ENCODE measurements around the gene MON2. TPM values are rescaled to one million over a fixed set of nuclear protein-coding genes. Genes with fewer than 3 reads are reported as not detected.

Gene MON2
- total and polyA plus RNA-seq, 10 of the 15 experiments (the other 5 are each of a cell fraction or from before 2014, with no cell fraction given): 5.4 to 34.3 (median 23.4) TPM

- TF ChIP-seq RELB (IDR thresholded peaks at IDR 0.05; ENCODE audit: low read depth): peak; percentile 92
- TF ChIP-seq RAD21 (IDR thresholded peaks at IDR 0.05; ENCODE audit: insufficient read depth, low read depth, low read length): no peak
- TF ChIP-seq IKZF1 (conservative IDR thresholded peaks at IDR 0.05): no peak; the same call in none of the 2 replicates
- TF ChIP-seq MEF2B (IDR thresholded peaks at IDR 0.05; ENCODE audit: partially characterized antibody, poor library complexity, severe bottlenecking): peak; percentile 43
- no peak for TF ChIP-seq WRNIP1 (IDR thresholded peaks at IDR 0.05; ENCODE audit: borderline replicate concordance, low read depth, low read length)
- peak; percentile 16; the same call in 1 of the 2 replicates for TF ChIP-seq ELK1 (IDR thresholded peaks at IDR 0.05; ENCODE audit: low read depth, low read length)
- no peak; the same call in 1 of the 2 replicates for TF ChIP-seq LARP7 (IDR thresholded peaks at IDR 0.05)
- TF ChIP-seq, protein P1, sequence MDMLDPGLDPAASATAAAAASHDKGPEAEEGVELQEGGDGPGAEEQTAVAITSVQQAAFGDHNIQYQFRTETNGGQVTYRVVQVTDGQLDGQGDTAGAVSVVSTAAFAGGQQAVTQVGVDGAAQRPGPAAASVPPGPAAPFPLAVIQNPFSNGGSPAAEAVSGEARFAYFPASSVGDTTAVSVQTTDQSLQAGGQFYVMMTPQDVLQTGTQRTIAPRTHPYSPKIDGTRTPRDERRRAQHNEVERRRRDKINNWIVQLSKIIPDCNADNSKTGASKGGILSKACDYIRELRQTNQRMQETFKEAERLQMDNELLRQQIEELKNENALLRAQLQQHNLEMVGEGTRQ (IDR thresholded peaks at IDR 0.05; ENCODE audit: borderline replicate concordance, low read depth, low read length): peak; percentile 76
- TF ChIP-seq PAX5 (IDR thresholded peaks at IDR 0.05; ENCODE audit: borderline replicate concordance, low read depth, low read length): peak; percentile 96
- TF ChIP-seq, protein P2, sequence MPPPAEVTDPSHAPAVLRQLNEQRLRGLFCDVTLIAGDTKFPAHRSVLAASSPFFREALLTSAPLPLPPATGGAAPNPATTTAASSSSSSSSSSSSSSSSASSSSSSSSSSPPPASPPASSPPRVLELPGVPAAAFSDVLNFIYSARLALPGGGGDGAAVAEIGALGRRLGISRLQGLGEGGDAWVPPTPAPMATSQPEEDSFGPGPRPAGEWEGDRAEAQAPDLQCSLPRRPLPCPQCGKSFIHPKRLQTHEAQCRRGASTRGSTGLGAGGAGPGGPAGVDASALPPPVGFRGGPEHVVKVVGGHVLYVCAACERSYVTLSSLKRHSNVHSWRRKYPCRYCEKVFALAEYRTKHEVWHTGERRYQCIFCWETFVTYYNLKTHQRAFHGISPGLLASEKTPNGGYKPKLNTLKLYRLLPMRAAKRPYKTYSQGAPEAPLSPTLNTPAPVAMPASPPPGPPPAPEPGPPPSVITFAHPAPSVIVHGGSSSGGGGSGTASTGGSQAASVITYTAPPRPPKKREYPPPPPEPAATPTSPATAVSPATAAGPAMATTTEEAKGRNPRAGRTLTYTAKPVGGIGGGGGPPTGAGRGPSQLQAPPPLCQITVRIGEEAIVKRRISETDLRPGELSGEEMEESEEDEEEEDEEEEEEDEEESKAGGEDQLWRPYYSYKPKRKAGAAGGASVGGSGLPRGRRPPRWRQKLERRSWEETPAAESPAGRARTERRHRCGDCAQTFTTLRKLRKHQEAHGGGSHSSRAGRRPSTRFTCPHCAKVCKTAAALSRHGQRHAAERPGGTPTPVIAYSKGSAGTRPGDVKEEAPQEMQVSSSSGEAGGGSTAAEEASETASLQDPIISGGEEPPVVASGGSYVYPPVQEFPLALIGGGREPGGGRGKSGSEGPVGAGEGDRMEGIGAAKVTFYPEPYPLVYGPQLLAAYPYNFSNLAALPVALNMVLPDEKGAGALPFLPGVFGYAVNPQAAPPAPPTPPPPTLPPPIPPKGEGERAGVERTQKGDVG (CRISPR knock-in tag; IDR thresholded peaks at IDR 0.05): no peak
- TF ChIP-seq ETV6 (conservative IDR thresholded peaks at IDR 0.05 in 1 of 2, IDR thresholded peaks at IDR 0.05 in 1 of 2; ENCODE audit: borderline replicate concordance in 1 of 2, low read depth in 1 of 2): no peak
- no peak for TF ChIP-seq KAT2A (conservative IDR thresholded peaks at IDR 0.05; ENCODE audit: control insufficient read depth, low read depth, low read length)
- TF ChIP-seq ZBTB40 (IDR thresholded peaks at IDR 0.05; ENCODE audit: borderline replicate concordance): no peak
- TF ChIP-seq HDGF (IDR thresholded peaks at IDR 0.05): peak; percentile 91
- TF ChIP-seq IKZF2 (IDR thresholded peaks at IDR 0.05): peak; percentile 72 to 84
Measured at GRCh38 chr12:62602255-62603060, 135.8 kb downstream of the MON2 start (continued).
